Activated CD4-positive, alpha-beta T cell treated with anti-CD3 and anti-CD28 coated beads for 1 hour (primary cell): Measurements from ENCODE around the gene DLX2.

Source experiments
- DNase-seq: peaks from one replicate; pipeline ENCODE4 v3.0.0-alpha.2; 2020

Gene DLX2

GRCh38 chr2:172093416-172094293 lies 9.0 kb downstream of the DLX2 start:
- no peak for DNase-seq

DNA sequence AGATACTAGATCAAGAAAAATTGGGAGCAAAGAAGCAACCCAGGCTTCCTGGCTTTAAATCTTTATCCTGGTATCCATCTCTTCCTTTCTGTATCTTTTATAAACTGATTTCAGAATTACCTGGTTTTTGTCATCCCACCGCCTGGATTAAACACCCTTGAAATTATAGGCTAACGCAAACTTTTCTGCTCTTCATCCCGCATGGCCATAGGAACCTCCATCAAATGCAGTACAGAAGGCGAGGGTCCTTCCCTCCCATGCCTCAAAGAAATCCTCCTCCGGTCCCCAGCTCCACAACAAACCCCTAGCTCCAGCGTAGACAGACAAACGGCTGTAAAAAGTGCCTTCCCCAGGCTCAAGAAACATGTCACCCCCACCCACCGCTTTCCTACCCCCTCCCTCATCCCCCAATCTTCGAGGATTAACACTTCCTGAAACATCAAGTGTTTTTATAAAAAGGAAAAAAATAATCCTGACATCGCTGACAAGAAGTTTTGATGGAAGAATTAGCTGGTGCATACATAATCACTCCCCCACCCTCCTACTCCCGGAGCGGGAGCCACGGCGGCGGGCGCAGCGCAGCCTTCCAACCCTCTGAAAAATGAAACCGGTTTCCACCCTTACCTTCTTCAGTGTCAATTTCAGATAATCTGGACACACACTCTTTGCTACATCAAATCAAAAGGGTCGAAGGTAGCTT lies 9.8 kb downstream of the DLX2 start:
- DNase-seq: no peak

- no peak for DNase-seq
Observed at GRCh38 chr2:172091761-172092566, 10.7 kb downstream of the DLX2 start.

GRCh38 chr2:172091000-172091641 lies 11.6 kb downstream of the DLX2 start:
- no peak for DNase-seq

GRCh38 chr2:172090044-172090961 lies 12.4 kb downstream of the DLX2 start:
- DNase-seq: no peak

DNA sequence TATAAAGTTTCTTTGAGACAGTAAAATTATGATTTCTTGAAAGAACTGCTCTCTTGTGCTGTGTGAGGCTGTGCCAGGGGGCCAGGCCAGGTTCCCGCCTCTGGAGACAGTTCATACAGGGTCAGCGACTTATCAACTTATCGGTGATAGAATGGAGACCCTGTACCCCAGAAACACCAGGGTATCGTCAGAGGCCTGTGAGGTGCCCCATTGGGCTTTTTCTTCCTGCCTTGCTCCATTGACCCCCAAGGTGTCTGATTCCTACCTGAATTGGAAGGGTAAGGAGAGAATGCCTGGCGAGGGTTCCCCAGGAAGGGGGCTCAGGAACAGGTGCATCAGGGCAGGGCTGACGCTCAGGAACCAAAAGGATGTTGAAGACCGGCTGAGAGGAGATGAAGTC lies 13.1 kb downstream of the DLX2 start:
- DNase-seq: no peak

DNA sequence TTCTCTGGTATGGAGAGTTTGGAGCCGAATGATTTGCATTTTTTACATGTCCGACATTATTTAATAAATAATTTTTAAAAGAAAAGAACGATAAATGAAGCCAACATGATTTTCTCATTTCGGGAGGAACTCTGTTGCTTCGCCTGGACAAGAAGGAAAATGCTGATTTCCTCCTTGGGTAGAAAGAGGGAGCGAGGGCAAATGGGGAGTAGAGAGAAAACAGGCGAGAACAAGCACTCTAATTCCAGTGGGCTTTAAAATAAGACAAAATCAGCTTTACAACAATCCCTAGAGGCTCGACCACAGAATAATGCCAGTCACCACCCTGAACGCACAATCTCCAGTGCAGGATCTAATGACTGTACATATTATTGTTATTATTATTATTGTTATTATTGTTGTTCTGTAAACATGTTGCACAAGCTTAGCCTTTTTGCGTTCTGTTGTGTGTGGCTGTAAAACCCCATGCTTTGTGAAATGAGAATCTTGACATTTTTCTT lies 13.6 kb downstream of the DLX2 start:
- DNase-seq: no peak

DNA sequence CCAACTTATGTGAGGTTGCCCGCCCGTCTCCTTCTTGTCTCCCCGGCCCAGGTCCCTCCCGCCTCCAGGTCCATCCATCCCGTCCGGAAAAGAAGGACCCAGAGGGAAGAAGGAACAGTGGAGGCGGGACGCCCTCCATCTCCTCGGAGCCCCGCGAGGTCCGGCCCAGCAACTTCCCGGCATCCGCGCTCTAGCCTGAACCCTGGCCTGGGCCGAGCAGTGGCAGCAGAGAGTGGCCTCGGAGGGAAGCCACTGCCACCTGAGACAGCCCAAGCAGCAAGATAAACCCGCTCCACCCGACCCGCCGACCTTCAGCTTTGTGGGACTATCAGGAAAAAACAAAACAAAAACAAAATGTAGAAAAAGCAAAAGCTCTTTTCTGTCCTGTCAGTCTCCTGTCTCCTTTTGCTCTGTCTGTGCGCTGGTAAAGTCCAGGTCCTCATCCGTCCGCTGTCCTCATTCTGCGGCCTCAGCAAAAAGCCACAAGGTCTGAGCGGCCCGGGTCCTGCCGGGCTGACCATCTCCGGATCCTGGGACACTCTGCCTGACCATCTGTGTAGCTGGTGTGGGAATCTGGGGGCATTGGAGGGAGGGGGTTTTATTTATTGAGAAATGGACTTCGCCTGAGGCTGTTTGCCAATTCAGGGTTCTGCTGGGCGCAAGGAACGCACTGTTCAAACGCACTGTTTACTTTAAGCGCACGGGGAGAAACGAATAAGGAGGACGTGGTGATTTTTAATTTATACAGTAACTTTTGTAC lies 14.3 kb downstream of the DLX2 start:
- no peak for DNase-seq

DNA sequence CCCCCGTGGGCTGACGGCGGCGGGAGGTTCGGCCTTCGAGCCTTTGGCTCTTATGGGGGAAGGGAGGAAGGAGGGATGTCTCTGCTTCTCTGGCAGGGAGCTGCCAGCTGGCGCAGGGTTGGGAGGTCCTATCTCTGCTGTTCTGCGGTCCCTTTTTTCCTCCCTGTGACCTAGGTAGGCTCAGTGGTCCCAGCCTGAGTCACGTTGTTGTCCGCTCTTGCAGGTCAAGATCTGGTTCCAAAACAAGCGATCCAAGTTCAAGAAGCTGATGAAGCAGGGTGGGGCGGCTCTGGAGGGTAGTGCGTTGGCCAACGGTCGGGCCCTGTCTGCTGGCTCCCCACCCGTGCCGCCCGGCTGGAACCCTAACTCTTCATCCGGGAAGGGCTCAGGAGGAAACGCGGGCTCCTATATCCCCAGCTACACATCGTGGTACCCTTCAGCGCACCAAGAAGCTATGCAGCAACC lies 14.9 kb downstream of the DLX2 start:
- no peak for DNase-seq

DNA sequence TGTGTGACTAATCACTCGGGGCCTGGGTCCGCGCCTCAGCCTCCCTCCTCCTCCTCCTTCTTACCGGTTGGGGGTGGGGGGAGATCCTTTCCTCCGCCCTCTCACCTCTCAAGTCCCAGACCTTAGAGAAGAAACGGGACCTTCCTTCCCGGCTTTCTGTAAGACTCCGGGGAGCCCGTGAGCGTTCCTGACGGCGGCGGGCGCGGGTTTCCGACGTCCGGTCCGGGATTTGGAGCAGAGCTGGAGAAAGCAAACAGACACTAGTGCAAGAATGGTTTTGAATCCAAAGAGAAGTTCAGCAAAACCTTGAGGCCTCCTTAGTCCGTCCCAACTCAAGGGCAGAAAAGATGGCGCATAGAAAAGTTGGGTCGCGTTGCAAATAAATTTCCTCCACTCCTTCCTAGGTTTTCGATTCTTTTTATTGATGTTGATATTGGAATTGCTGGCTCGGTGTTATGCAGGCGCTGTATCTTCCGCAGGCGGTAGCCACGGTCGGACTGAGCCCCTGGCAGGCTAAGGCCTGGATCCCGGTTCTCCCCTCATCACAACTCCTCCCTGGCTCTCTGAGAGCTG lies 15.4 kb downstream of the DLX2 start:
- DNase-seq: no peak

DNA sequence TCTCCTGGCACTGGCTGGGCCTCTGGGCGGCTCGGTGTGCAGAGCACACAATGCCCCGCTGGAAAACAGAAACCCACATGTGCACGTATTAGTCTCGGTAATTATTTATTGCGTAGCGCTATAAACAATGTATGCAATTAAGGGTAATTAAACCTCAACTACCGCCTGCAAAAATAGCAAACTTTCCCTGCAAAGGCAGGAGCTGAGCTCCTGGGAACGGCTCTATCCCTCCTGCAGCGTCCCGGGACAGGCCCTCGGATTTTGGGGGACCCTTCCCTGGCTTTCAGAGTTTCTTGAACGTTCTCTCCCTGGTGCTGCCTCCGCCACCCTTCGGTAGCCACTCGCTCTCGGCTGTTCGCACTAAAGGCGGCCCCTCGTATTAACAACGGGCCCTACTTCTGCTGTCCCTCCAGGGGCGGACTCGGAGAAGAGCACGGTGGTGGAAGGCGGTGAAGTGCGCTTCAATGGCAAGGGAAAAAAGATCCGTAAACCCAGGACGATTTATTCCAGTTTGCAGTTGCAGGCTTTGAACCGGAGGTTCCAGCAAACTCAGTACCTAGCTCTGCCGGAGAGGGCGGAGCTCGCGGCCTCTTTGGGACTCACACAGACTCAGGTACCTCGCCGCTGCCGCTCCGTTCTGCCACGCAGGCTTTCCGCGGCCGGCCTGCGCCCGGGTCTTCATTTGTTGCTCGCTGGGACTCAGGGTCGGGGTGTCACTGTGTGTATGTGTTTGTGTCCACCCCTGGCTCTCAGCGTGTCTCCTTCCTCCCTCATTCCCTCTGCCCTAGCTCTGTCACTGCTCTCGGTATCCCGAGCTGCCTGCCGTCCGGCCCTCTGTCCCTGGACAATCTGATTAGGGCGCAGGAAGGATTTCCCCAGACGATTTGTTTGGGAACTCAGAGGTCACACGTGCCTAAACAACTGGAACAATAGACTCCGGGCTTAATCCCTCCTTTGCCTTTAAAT lies 16.2 kb downstream of the DLX2 start:
- DNase-seq: no peak

GRCh38 chr2:172085460-172086159 lies 17.1 kb downstream of the DLX2 start, which contains the start of gene DLX1:
DLX1 (plus strand) TSS chr2:172085507; CDS start chr2:172085678, 171 bp downstream.
- DNase-seq: no peak

DNA sequence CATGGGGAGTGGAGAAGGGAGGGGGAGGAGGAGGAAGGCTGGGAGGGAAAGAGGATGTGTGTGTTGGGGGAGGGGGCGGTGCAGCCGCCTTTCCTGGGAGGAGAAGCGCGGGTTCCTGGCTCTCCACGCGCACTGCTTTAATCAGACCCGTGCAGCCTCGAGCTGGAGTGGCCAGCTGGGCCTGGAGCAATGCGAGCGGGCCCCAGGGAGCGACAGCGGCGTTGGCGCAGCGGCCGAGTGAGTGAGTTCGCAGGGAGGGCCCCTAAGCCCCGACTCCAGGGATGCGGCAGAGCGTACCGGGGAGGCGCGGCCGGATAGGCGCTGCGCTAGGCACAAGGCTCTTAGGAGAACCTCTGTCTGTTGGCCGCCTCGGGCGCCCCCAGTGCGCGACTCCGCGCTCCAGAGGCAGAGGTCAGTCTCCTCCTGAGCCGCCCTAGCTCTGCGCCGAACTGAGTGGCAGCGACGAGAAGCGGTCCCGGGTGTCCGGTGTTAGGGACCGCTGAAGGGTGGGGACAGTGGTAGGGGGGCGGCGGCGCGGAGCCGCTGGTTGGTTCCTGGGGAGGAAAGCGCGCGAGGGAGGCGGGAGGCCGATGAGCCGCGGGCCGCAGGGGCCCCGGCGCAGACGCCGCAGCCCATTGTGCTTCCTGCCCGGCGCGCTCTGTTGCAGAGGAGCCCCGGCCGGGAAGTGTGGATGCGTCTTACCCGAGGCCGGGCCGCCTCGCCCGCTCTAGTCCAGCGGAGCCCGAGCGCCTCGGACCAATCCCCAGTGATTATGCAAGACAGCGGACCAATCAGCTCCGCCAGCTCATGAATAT lies 17.8 kb downstream of the DLX2 start:
- DNase-seq: no peak

DNA sequence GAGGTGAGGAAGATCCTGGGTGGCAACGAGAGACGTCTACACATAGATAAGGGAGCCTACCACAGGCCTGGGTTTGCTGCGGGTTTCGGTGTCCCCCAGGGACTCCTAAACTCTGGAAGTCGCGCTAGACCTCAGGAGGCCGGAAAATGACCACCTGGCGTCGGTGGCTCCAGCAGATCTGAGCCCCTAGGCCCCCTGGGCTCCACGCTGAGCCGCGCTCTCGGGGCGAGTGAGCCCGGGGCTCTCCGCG lies 18.4 kb downstream of the DLX2 start:
- no peak for DNase-seq

DNA sequence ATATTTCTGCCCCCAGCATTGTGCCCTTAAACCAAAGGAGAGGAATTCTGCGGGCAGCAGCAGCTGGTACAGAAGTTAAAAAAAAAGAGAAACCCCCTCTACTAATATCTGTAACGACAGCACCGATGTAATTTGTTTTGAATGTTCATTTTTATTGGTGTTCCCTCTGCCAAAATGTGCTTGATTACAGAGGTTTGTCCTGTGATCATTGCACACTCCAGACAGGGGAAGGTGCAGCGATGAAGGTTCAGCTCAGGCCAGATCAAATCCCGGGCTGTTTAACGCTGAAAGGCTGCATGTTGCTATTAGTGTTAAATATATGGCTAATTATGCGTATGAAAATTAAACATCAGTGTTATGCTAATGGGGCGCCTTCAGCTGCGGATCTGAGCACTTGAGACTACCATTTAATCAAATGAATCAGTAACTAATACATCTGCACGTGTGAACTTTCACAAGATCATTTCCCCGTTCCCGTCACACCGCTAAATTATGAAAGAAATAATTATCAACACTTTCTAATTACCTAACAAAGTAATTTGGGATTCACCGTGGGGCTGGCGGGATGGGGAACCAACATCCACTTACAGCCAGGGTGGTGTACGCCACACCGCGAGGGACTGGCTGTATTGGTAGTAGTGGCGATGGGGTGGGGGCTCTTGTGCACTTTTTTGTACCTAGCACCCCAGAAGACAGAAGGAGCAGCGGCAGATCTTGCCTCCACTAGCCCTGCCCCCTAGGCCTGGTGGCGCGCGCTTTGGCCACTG lies 18.9 kb downstream of the DLX2 start:
- DNase-seq: no peak

- no peak for DNase-seq
Observed at GRCh38 chr2:172082944-172083627, 19.6 kb downstream of the DLX2 start.
